ENCODE data around the gene CWF19L1. TPM values are rescaled to one million over a fixed set of nuclear protein-coding genes. Genes with fewer than 3 reads are reported as not detected.

CWF19L1 gene
- total and polyA plus RNA-seq, 2 of the 13 experiments (the other 11 are each of a cell fraction or from before 2014, with no cell fraction given) = 13.6 to 42.1 TPM

GRCh38 chr10:100286051-100287033 is 18.9 kb upstream of the CWF19L1 start, which contains the start of gene BLOC1S2 (continued):
- TF ChIP-seq ZNF318 (CRISPR knock-in tag; IDR thresholded peaks at IDR 0.05) (no peak), ARHGAP35 (CRISPR knock-in tag; IDR thresholded peaks at IDR 0.05; ENCODE audit: borderline replicate concordance) (no peak; the same call in 1 of the 2 replicates), ZBTB7B (CRISPR knock-in tag; IDR thresholded peaks at IDR 0.05) (no peak), ATRX (CRISPR knock-in tag; IDR thresholded peaks at IDR 0.05; ENCODE audit: borderline replicate concordance) (no peak), ZNF766 (CRISPR knock-in tag; IDR thresholded peaks at IDR 0.05; ENCODE audit: borderline replicate concordance) (0 out of 2 replicates have a peak, but pooled peaks have one; percentile 62), ZNF746 (CRISPR knock-in tag; IDR thresholded peaks at IDR 0.05) (no peak; the same call in 1 of the 2 replicates), TFDP1 (CRISPR knock-in tag; IDR thresholded peaks at IDR 0.05; ENCODE audit: borderline replicate concordance) (peak; percentile 24; the same call in 1 of the 2 replicates), PLSCR1 (CRISPR knock-in tag; IDR thresholded peaks at IDR 0.05; ENCODE audit: borderline replicate concordance) (no peak), FOXK2 (IDR thresholded peaks at IDR 0.05) (no peak), KDM3A (CRISPR knock-in tag; IDR thresholded peaks at IDR 0.05; ENCODE audit: low read depth) (no peak), NFIB (CRISPR knock-in tag; IDR thresholded peaks at IDR 0.05; ENCODE audit: borderline replicate concordance) (no peak), NFRKB (IDR thresholded peaks at IDR 0.05) (no peak), ZNF737 (CRISPR knock-in tag; IDR thresholded peaks at IDR 0.05; ENCODE audit: borderline replicate concordance) (0 out of 2 replicates have a peak, but pooled peaks have one; percentile 26), PRMT3 (CRISPR knock-in tag; IDR thresholded peaks at IDR 0.05; ENCODE audit: borderline replicate concordance, low read depth) (0 out of 2 replicates have a peak, but pooled peaks have one; percentile 38), U2AF2 (IDR thresholded peaks at IDR 0.05; ENCODE audit: low read depth, low read length) (no peak), PHF21A (CRISPR knock-in tag; IDR thresholded peaks at IDR 0.05) (peak; percentile 80), CREB3 (CRISPR knock-in tag; IDR thresholded peaks at IDR 0.05) (no peak)

Measured in HepG2 (cell line).